ENCODE measurements around the gene MRPL10. TPM values are rescaled to one million over a fixed set of nuclear protein-coding genes. Genes with fewer than 3 reads are reported as not detected.

MRPL10 gene
- total RNA-seq, 1 donor from 2014 or later = 48.2 TPM

GRCh38 chr17:47856830-47857229, 25.5 kb upstream of the MRPL10 start:
- Histone ChIP-seq H3K9ac (no peak overlapping the region), H3F3A (ENCODE audit: low read depth) (peaks cover 2% of the 10 kb centered on the region), H3K27ac (no peak overlapping the region), H3K4me2 (no peak overlapping the region), H3K36me3 (no peaks in the 10 kb centered on the region), H3K4me3 (no peak overlapping the region), H2AFZ (replicated peaks) (no peak overlapping the region), H4K20me1 (ENCODE audit: low read depth) (peaks cover 15% of the 10 kb centered on the region), H3K27me3 (peaks cover 72% of the 10 kb centered on the region), H3K79me2 (ENCODE audit: low read depth) (no peaks in the 10 kb centered on the region), H3K4me1 (peaks cover 13% of the 10 kb centered on the region), H3K9me3 (ENCODE audit: low read depth) (no peaks in the 10 kb centered on the region)
- no peaks in the 10 kb centered on the region for H3K9me3 Mint-ChIP-seq
- H3K27ac Mint-ChIP-seq = no peak overlapping the region
- DNase-seq (ENCODE audit: low spot score) = no peak
- TF ChIP-seq EZH2phosphoT487 (IDR thresholded peaks at IDR 0.05) = no peak
- TF ChIP-seq EZH2 (IDR thresholded peaks at IDR 0.05) = no peak
- no peak for TF ChIP-seq CTCF (IDR thresholded peaks at IDR 0.05)
- H3K4me3 Mint-ChIP-seq = no peak overlapping the region
- peaks cover 8% of the 10 kb centered on the region for H3K4me1 Mint-ChIP-seq
- peaks cover 56% of the 10 kb centered on the region for H3K27me3 Mint-ChIP-seq (ENCODE audit: insufficient read depth, low read depth)
- H3K36me3 Mint-ChIP-seq = no peaks in the 10 kb centered on the region

GRCh38 chr17:47855737-47856136, 24.4 kb upstream of the MRPL10 start:
- Histone ChIP-seq H3K4me3 (no peak overlapping the region), H3K27me3 (peaks cover 83% of the 10 kb centered on the region), H3F3A (ENCODE audit: low read depth) (peaks cover 10% of the 10 kb centered on the region), H2AFZ (replicated peaks) (no peak overlapping the region), H3K27ac (no peak overlapping the region), H3K36me3 (no peaks in the 10 kb centered on the region), H3K9ac (no peak overlapping the region), H3K4me2 (no peak overlapping the region), H3K4me1 (peaks cover 19% of the 10 kb centered on the region), H3K79me2 (ENCODE audit: low read depth) (no peaks in the 10 kb centered on the region), H4K20me1 (ENCODE audit: low read depth) (peaks cover 16% of the 10 kb centered on the region), H3K9me3 (ENCODE audit: low read depth) (no peaks in the 10 kb centered on the region)
- Mint-ChIP-seq H3K9me3 (no peaks in the 10 kb centered on the region), H3K4me3 (no peak overlapping the region), H3K27me3 (ENCODE audit: insufficient read depth, low read depth) (peaks cover 59% of the 10 kb centered on the region), H3K27ac (no peak overlapping the region), H3K36me3 (no peaks in the 10 kb centered on the region), H3K4me1 (peaks cover 8% of the 10 kb centered on the region)
- TF ChIP-seq EZH2 (IDR thresholded peaks at IDR 0.05) = no peak
- TF ChIP-seq CTCF (IDR thresholded peaks at IDR 0.05) = no peak
- DNase-seq (ENCODE audit: low spot score) = no peak

GRCh38 chr17:47853616-47854015, 22.3 kb upstream of the MRPL10 start:
- Histone ChIP-seq H3K4me2 (no peak overlapping the region), H3K36me3 (no peaks in the 10 kb centered on the region), H3F3A (ENCODE audit: low read depth) (peaks cover 15% of the 10 kb centered on the region), H3K9ac (no peak overlapping the region), H3K79me2 (ENCODE audit: low read depth) (no peaks in the 10 kb centered on the region), H3K4me3 (no peak overlapping the region), H2AFZ (replicated peaks) (no peak overlapping the region), H3K27me3 (peaks cover 95% of the 10 kb centered on the region), H3K4me1 (peaks cover 19% of the 10 kb centered on the region), H3K9me3 (ENCODE audit: low read depth) (no peaks in the 10 kb centered on the region), H4K20me1 (ENCODE audit: low read depth) (peaks cover 35% of the 10 kb centered on the region), H3K27ac (no peak overlapping the region)
- Mint-ChIP-seq H3K27ac (no peak overlapping the region), H3K36me3 (peaks cover 2% of the 10 kb centered on the region), H3K4me1 (peaks cover 17% of the 10 kb centered on the region), H3K4me3 (no peak overlapping the region), H3K9me3 (peaks cover 2% of the 10 kb centered on the region), H3K27me3 (ENCODE audit: insufficient read depth, low read depth) (peaks cover 71% of the 10 kb centered on the region)
- no peak for TF ChIP-seq EZH2 (IDR thresholded peaks at IDR 0.05)
- no peak for TF ChIP-seq CTCF (IDR thresholded peaks at IDR 0.05)
- TF ChIP-seq EZH2phosphoT487 (IDR thresholded peaks at IDR 0.05) = no peak
- no peak for DNase-seq (ENCODE audit: low spot score)

All from neural progenitor cell (in vitro differentiated cells).